Renal cortical epithelial cell (primary cell): ENCODE results near the gene ACTN4. TPM values are rescaled to one million over a fixed set of nuclear protein-coding genes. Genes with fewer than 3 reads are reported as not detected.
A peak's percentile ranks its signal among the peaks of the same experiment; 100 is the strongest.

Experiments
- DNase-seq: peaks from one replicate; pipeline ENCODE4 v3.0.0-alpha.2; 2011; ENCODE audit warnings: low read depth
- total RNA-seq: library from RNA; depleted of rRNA; stranded (reverse); fragments of >200 nt; gene quantifications from 2 replicates; pipeline ENCODE4 v1.2.3, GENCODE V29; 2014

Gene ACTN4
- total RNA-seq, 1 donor from 2014 or later = 1,377 TPM

- no peak for DNase-seq
Observed at GRCh38 chr19:38635483-38636399, 11.7 kb upstream of the ACTN4 start.

- DNase-seq = no peak
Observed at GRCh38 chr19:38638461-38638860, 9.0 kb upstream of the ACTN4 start.

DNA sequence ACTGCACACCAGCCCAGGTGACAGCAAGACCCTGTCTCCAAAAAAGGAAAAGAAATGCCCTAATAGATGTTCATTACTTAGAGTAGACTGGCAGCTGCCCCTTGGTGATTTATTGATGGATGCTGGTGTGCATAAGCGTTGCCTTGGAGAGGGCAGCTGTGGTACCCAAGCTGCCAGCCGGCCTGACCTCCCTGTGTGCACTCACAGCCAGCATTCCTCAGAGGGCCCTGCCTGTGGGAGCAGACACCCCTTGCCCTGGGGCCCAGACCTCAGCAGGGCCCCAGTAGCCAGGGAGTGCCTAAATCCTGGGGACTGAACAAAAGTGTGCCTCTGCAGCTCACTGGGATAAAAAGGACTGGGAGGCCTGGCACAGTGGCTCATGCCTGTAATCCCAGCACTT is 7.8 kb upstream of the ACTN4 start:
- DNase-seq = no peak

- no peak for DNase-seq
Observed at GRCh38 chr19:38640368-38640767, 7.1 kb upstream of the ACTN4 start.

- no peak for DNase-seq
Observed at GRCh38 chr19:38642176-38642575, 5.3 kb upstream of the ACTN4 start.

- no peak for DNase-seq
Observed at GRCh38 chr19:38644719-38645118, 2.7 kb upstream of the ACTN4 start.

- DNase-seq = no peak
Observed at GRCh38 chr19:38647966-38648768, 718 bp downstream of the ACTN4 start.

GRCh38 chr19:38648769-38649304 is 1.4 kb downstream of the ACTN4 start:
- DNase-seq = no peak

DNA sequence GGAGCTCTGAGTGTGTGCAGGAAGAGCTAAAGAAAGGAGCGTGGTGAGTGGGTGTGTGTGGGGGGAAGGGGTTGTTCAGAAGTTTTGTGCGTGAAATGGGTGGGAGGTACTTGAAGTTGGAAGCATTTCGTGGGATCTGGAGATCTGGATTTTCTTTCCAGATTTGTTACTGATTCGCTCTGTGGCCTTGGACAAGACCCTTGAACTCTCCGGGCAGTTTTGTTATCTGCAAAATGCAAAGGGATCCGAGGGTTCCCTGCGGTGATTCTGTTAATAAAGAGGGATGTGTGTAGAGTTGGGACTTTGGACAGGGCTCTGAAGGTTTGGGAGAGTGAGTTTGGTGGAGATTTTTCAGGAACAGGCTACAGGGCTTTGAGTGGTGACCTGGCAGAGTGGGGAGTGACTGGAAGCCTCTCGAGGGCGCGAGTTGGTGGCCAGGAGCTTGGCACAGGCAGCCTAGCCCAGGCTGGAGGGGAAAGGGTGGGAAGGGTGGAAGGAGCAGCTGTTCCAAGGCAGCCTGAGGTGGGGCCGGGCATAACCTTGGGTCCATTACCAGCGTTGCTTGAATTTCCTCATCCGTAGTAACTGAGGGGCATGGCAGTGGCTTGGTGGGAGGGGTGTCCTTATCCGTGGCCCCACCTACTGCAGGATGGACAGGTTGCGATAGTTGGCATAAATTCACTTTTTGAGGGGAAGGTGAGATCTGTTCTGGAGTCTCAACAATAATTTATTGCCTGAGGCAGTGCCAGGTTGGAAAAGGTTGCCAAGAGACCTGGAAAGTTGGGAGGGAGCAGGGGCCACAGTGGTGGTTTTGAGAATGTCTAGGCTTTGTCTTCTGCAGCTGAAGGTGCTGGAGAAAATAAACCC is 2.1 kb downstream of the ACTN4 start:
- DNase-seq = peak; percentile 72

GRCh38 chr19:38650172-38650775 is 2.8 kb downstream of the ACTN4 start:
- no peak for DNase-seq

GRCh38 chr19:38650911-38651584 is 3.6 kb downstream of the ACTN4 start:
- DNase-seq = peak; percentile 91

- peak; percentile 66 for DNase-seq
Observed at GRCh38 chr19:38653028-38653571, 5.7 kb downstream of the ACTN4 start.

- DNase-seq = peak; percentile 79
Observed at GRCh38 chr19:38654628-38655055, 7.2 kb downstream of the ACTN4 start.

GRCh38 chr19:38655148-38655824 is 7.8 kb downstream of the ACTN4 start:
- DNase-seq = no peak

DNA sequence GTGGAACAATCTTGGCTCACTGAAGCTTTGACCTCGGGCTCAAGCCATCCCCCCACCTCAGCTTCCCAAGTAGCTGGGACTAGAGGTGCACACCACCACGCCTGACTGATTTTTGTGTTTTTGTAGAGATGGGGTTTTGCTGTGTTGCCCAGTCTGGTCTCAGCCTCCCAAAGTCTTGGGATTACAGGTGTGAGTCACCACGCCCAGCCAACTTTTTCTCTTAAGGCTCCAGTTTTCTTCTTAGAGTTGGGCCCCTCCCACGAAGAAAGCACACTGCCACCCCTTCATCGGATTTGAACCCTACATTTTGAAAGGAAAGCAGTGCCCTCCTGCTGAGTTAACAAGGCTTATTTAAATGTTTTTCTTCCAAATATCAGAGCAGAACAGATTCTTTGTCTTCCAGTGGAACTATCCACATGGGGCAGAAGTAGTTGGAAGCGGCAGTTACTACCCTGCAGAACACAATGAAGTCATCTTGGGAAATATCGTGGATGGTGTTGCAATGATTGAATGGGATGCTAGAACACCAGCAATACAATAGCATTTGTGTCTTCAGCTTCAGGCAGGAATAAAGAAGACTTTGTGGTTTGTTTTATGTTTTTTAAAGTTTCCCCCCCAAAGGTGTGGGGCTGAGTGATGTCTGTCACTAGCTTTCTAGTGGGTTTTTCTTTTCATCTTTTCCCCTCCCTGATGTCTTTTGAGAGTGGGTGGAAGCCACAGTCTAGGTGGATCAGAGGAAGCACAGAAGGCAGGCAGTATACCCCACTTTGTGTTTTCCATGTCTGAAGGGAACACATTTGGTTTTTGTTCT is 8.9 kb downstream of the ACTN4 start:
- DNase-seq = peak; percentile 86

DNA sequence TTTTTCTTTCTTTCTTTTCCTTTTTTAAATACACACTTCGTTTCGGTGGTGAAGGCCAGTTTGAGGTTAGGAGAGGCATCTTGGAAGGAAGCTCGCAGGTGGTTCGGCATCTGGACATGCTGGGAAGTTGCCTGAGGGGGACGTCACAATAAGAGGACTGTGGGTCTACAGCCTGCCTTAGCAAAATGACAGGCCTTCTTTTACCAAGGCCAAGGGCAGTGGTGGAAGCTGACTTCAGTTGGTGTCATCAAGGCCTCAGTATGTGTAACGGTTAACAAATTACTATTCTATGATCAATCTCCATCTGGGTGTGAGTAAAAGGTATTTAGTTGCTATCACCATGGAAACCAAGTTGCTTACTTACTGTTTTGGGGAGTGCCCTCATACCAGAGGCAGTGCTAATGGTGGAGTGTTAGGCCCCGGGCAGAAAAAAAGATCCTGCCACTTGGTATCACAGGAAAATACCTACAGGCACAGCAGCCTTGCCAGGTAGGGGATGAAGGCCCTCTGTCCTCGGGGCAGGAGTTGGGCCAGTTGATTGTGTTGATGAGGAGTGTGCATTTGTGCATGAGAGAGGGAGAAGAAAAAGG is 10.3 kb downstream of the ACTN4 start:
- peak; percentile 99 for DNase-seq

- DNase-seq = peak; percentile 100
Observed at GRCh38 chr19:38658462-38659306, 11.2 kb downstream of the ACTN4 start.
